LNCAP (cell line): ENCODE data around the gene PRDM16.

ENCODE experiments used
- CTCF ChIP-seq: fragments of 450-650 bp; IDR thresholded peaks from 2 replicates; pipeline ENCODE4 v1.5.1; 2017; ENCODE audit warnings: mild to moderate bottlenecking

Gene PRDM16

GRCh38 chr1:3124246-3124645, 55.2 kb downstream of the PRDM16 start:
- no peak for TF ChIP-seq CTCF

GRCh38 chr1:3125078-3125477, 56.1 kb downstream of the PRDM16 start:
- TF ChIP-seq CTCF: no peak

GRCh38 chr1:3125546-3126368, 56.8 kb downstream of the PRDM16 start:
- no peak for TF ChIP-seq CTCF

- TF ChIP-seq CTCF: no peak
These were observed 58.0 kb downstream of the PRDM16 start for GRCh38 chr1:3126756-3127678.

- TF ChIP-seq CTCF: no peak
These were observed 58.7 kb downstream of the PRDM16 start for GRCh38 chr1:3127738-3128137.

- TF ChIP-seq CTCF: no peak
These were observed 59.6 kb downstream of the PRDM16 start for GRCh38 chr1:3128431-3129132.

GRCh38 chr1:3129133-3129490, 60.1 kb downstream of the PRDM16 start:
- TF ChIP-seq CTCF: no peak
